HEK293T (cell line): Measurements from ENCODE around the gene SELENOM.

Experiments
- CTCF ChIA-PET: fragments of 350-600 bp; formaldehyde crosslinking; extraction: SDS; loops from one replicate; lab custom pipeline; 2021; ENCODE audit warnings: antibody characterized with exemption, inconsistent platforms; lab: Yijun Ruan, JAX
- POLR2A ChIA-PET: fragments of 350-600 bp; formaldehyde crosslinking; extraction: SDS; loops from one replicate; lab custom pipeline; 2020; ENCODE audit warnings: antibody characterized with exemption, inconsistent platforms; lab: Yijun Ruan, JAX
- DNase-seq: peaks from one replicate; pipeline ENCODE4 v3.0.0; 2012; ENCODE audit warnings: mixed read lengths; ENCODE audit errors: extremely low spot score
- ARNT ChIP-seq: fragments of 450-650 bp; IDR thresholded peaks from 2 replicates; pipeline ENCODE4 v1.6.1; 2017; ENCODE audit warnings: mild to moderate bottlenecking
- BHLHE40 ChIP-seq: fragments of 450-650 bp; IDR thresholded peaks from 2 replicates; pipeline ENCODE4 v1.6.1; 2016; ENCODE audit warnings: mild to moderate bottlenecking, moderate library complexity, borderline replicate concordance
- CTBP1 ChIP-seq: fragments of 450-650 bp; IDR thresholded peaks from 2 replicates; pipeline ENCODE4 v1.6.1; 2016; ENCODE audit warnings: borderline replicate concordance
- ELF4 ChIP-seq: fragments of 450-650 bp; IDR thresholded peaks from 2 replicates; pipeline ENCODE4 v1.6.1; 2017; ENCODE audit warnings: antibody characterized with exemption
- FOXA1 ChIP-seq: fragments of 450-650 bp; IDR thresholded peaks from 2 replicates; pipeline ENCODE4 v1.6.1; 2016; ENCODE audit warnings: mild to moderate bottlenecking
- FOXK2 ChIP-seq: fragments of 450-650 bp; IDR thresholded peaks from 2 replicates; pipeline ENCODE4 v1.6.1; 2016; ENCODE audit warnings: mild to moderate bottlenecking
- FOXM1 ChIP-seq: fragments of 450-650 bp; IDR thresholded peaks from 2 replicates; pipeline ENCODE4 v1.6.1; 2017; ENCODE audit warnings: mild to moderate bottlenecking, borderline replicate concordance
- HDGF ChIP-seq: fragments of 450-650 bp; IDR thresholded peaks from 2 replicates; pipeline ENCODE4 v1.6.1; 2017; ENCODE audit warnings: antibody characterized with exemption, borderline replicate concordance
- L3MBTL2 ChIP-seq: fragments of 450-650 bp; conservative IDR thresholded peaks from 2 replicates; pipeline ENCODE4 v1.6.1; 2016; ENCODE audit warnings: mild to moderate bottlenecking
- LEF1 ChIP-seq: fragments of 450-650 bp; IDR thresholded peaks from 2 replicates; pipeline ENCODE4 v1.6.1; 2017; ENCODE audit warnings: mild to moderate bottlenecking, borderline replicate concordance
- NFRKB ChIP-seq: fragments of 450-650 bp; IDR thresholded peaks from 2 replicates; pipeline ENCODE4 v1.6.1; 2016; ENCODE audit warnings: mild to moderate bottlenecking, moderate library complexity
- PKNOX1 ChIP-seq: fragments of 450-650 bp; IDR thresholded peaks from 2 replicates; pipeline ENCODE4 v1.6.1; 2016
- SP1 ChIP-seq: fragments of 450-650 bp; IDR thresholded peaks from 2 replicates; pipeline ENCODE4 v1.6.1; 2017
- SUZ12 ChIP-seq: fragments of 450-650 bp; IDR thresholded peaks from 2 replicates; pipeline ENCODE4 v1.6.1; 2016; ENCODE audit warnings: mild to moderate bottlenecking
- TARDBP ChIP-seq: fragments of 450-650 bp; IDR thresholded peaks from 2 replicates; pipeline ENCODE4 v1.6.1; 2016
- ZNF384 ChIP-seq: fragments of 450-650 bp; IDR thresholded peaks from 2 replicates; pipeline ENCODE4 v1.6.1; 2016

Gene SELENOM

GRCh38 chr22:31141551-31141950 is 34.2 kb upstream of the SELENOM start:
- POLR2A ChIA-PET: interaction anchor here (1.0 kb wide), 1 partner anchor 173 kb away, joined by 3 read pairs; the partner anchor contains the start of genes MORC2 and TUG1
- CTCF ChIA-PET: interaction anchor here (1.3 kb wide), 1 partner anchor 34 kb away, joined by 4 read pairs; the partner anchor contains the start of gene SELENOM
- no peak for TF ChIP-seq NFRKB
- no peak for TF ChIP-seq SUZ12
- TF ChIP-seq SP1: no peak
- no peak for TF ChIP-seq L3MBTL2
- TF ChIP-seq PKNOX1: no peak
- no peak for TF ChIP-seq FOXA1
- no peak for TF ChIP-seq LEF1
- TF ChIP-seq FOXM1: no peak
- no peak for TF ChIP-seq ARNT
- TF ChIP-seq TARDBP: no peak
- TF ChIP-seq FOXK2: no peak
- no peak for TF ChIP-seq HDGF
- TF ChIP-seq ZNF384: no peak
- TF ChIP-seq CTBP1: no peak
- no peak for TF ChIP-seq ELF4
- TF ChIP-seq BHLHE40: no peak
- DNase-seq: no peak

DNA sequence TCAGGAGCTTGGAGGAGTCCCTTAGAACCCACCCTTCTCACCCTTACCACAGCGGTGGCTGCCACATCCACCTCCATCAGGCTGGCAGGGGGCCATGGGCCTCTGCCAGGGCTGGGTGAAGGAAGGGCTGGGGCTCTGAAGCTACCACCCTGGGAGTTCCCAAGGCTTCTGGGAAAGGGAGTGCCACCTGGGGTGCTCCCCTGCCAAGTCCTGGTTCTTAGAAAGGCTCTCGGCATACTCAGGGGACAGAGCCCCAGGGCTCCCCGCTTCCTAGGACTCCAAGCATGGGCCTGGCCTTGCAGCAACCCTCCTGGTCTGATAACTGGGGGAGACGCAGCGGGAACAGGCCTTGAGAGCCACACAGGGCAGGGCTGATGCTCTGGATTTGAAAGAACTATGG is 33.4 kb upstream of the SELENOM start:
- ChIA-PET CTCF (interaction anchor here (0.9 to 1.3 kb wide), 2 partner anchors 33 to 71 kb away, joined by 3 to 4 read pairs; partner anchors contain the start of genes LIMK2 and SELENOM), POLR2A (interaction anchor here (1.0 kb wide), 2 partner anchors 13 to 18 kb away, joined by 3 to 4 read pairs; no protein-coding TSS in a partner anchor)
- no peak for DNase-seq
- TF ChIP-seq SP1 (no peak), CTBP1 (no peak), HDGF (no peak), BHLHE40 (no peak), NFRKB (no peak), SUZ12 (no peak), LEF1 (no peak), ELF4 (no peak), ZNF384 (no peak), FOXK2 (no peak), FOXM1 (no peak), ARNT (no peak), L3MBTL2 (no peak), TARDBP (no peak), PKNOX1 (no peak)

GRCh38 chr22:31139866-31140716 is 32.7 kb upstream of the SELENOM start, which contains the start of gene PLA2G3:
PLA2G3 (minus strand) TSS chr22:31140508; CDS start chr22:31140354, 154 bp downstream.
- no peak for TF ChIP-seq SUZ12
- TF ChIP-seq NFRKB: no peak
- TF ChIP-seq SP1: no peak
- no peak for TF ChIP-seq TARDBP
- no peak for TF ChIP-seq CTBP1
- no peak for TF ChIP-seq FOXA1
- ChIA-PET CTCF (interaction anchor here (0.9 to 1.3 kb wide), 2 partner anchors 33 to 72 kb away, joined by 3 to 4 read pairs; partner anchors contain the start of genes LIMK2 and SELENOM), POLR2A (interaction anchor here (1.0 kb wide), 2 partner anchors 12 to 19 kb away, joined by 3 to 4 read pairs; no protein-coding TSS in a partner anchor)
- DNase-seq: no peak

- TF ChIP-seq HDGF: no peak
- TF ChIP-seq ARNT: no peak
- no peak for TF ChIP-seq ZNF384
- TF ChIP-seq FOXM1: no peak
- no peak for TF ChIP-seq L3MBTL2
- no peak for TF ChIP-seq SP1
- no peak for TF ChIP-seq ELF4
- TF ChIP-seq BHLHE40: no peak
- TF ChIP-seq PKNOX1: no peak
- ChIA-PET POLR2A (interaction anchor here (0.7 kb wide), 1 partner anchor 11 kb away, joined by 3 read pairs; no protein-coding TSS in a partner anchor), CTCF (interaction anchor here (0.5 kb wide), 1 partner anchor 9 kb away, joined by 3 read pairs; no protein-coding TSS in a partner anchor)
- no peak for DNase-seq
These were observed 31.7 kb upstream of the SELENOM start for GRCh38 chr22:31139066-31139465.

GRCh38 chr22:31138126-31138525 is 30.8 kb upstream of the SELENOM start:
- DNase-seq: no peak
- POLR2A ChIA-PET: no interaction called here
- CTCF ChIA-PET: no interaction called here
- no peak for TF ChIP-seq FOXM1
- TF ChIP-seq FOXK2: no peak
- no peak for TF ChIP-seq HDGF
- TF ChIP-seq ZNF384: no peak
- no peak for TF ChIP-seq FOXA1
- no peak for TF ChIP-seq LEF1
- TF ChIP-seq NFRKB: no peak
- TF ChIP-seq ELF4: no peak
